ENCODE measurements around the gene DONSON.

DONSON gene

GRCh38 chr21:33588485-33589335 is at the start of gene DONSON (continued):
- TF ChIP-seq TSHZ1 (tag by site-specific recombination; IDR thresholded peaks at IDR 0.05; ENCODE audit: borderline replicate concordance) (no peak), ZFP41 (tag by site-specific recombination; IDR thresholded peaks at IDR 0.05; ENCODE audit: borderline replicate concordance) (no peak), ZNF398 (tag by site-specific recombination; IDR thresholded peaks at IDR 0.05) (no peak), ZNF19 (tag by site-specific recombination; IDR thresholded peaks at IDR 0.05; ENCODE audit: low read depth) (no peak), ZNF558 (tag by site-specific recombination; IDR thresholded peaks at IDR 0.05) (no peak), ZNF488 (tag by site-specific recombination; IDR thresholded peaks at IDR 0.05) (no peak), ZNF175 (tag by site-specific recombination; IDR thresholded peaks at IDR 0.05) (no peak), YY2 (tag by site-specific recombination; IDR thresholded peaks at IDR 0.05) (no peak), PRDM10 (tag by site-specific recombination; IDR thresholded peaks at IDR 0.05) (peak; percentile 67), ZNF211 (tag by site-specific recombination; IDR thresholded peaks at IDR 0.05; ENCODE audit: low read depth) (no peak), ZNF341 (tag by site-specific recombination; IDR thresholded peaks at IDR 0.05; ENCODE audit: low read depth) (no peak; the same call in 1 of the 2 replicates), ZNF530 (tag by site-specific recombination; IDR thresholded peaks at IDR 0.05; ENCODE audit: low read depth) (no peak), ATF2 (tag by site-specific recombination; IDR thresholded peaks at IDR 0.05; ENCODE audit: low read depth) (no peak), SCRT2 (tag by site-specific recombination; IDR thresholded peaks at IDR 0.05) (no peak), ZBTB20 (tag by site-specific recombination; IDR thresholded peaks at IDR 0.05) (peak; percentile 79), ZNF114 (tag by site-specific recombination; IDR thresholded peaks at IDR 0.05) (no peak), REST (tag by site-specific recombination; IDR thresholded peaks at IDR 0.05) (0 out of 2 replicates have a peak, but pooled peaks have one; percentile 35), CTCF (tag by site-specific recombination; IDR thresholded peaks at IDR 0.05) (no peak)

Data from HEK293 (cell line).